Stimulated activated CD4-positive, alpha-beta T cell treated with anti-CD3 and anti-CD28 coated beads, Interleukin-15, amount 100 ng/mL, for 48 hours (primary cell): ENCODE data around the gene RTN1.

Experiments
- DNase-seq, 2 donors: peaks; one replicate each; pipeline ENCODE4 v3.0.0-alpha.2; 2020; ENCODE audit warnings: low read depth in 2 of 2

RTN1 gene, protein sequence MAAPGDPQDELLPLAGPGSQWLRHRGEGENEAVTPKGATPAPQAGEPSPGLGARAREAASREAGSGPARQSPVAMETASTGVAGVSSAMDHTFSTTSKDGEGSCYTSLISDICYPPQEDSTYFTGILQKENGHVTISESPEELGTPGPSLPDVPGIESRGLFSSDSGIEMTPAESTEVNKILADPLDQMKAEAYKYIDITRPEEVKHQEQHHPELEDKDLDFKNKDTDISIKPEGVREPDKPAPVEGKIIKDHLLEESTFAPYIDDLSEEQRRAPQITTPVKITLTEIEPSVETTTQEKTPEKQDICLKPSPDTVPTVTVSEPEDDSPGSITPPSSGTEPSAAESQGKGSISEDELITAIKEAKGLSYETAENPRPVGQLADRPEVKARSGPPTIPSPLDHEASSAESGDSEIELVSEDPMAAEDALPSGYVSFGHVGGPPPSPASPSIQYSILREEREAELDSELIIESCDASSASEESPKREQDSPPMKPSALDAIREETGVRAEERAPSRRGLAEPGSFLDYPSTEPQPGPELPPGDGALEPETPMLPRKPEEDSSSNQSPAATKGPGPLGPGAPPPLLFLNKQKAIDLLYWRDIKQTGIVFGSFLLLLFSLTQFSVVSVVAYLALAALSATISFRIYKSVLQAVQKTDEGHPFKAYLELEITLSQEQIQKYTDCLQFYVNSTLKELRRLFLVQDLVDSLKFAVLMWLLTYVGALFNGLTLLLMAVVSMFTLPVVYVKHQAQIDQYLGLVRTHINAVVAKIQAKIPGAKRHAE

DNA sequence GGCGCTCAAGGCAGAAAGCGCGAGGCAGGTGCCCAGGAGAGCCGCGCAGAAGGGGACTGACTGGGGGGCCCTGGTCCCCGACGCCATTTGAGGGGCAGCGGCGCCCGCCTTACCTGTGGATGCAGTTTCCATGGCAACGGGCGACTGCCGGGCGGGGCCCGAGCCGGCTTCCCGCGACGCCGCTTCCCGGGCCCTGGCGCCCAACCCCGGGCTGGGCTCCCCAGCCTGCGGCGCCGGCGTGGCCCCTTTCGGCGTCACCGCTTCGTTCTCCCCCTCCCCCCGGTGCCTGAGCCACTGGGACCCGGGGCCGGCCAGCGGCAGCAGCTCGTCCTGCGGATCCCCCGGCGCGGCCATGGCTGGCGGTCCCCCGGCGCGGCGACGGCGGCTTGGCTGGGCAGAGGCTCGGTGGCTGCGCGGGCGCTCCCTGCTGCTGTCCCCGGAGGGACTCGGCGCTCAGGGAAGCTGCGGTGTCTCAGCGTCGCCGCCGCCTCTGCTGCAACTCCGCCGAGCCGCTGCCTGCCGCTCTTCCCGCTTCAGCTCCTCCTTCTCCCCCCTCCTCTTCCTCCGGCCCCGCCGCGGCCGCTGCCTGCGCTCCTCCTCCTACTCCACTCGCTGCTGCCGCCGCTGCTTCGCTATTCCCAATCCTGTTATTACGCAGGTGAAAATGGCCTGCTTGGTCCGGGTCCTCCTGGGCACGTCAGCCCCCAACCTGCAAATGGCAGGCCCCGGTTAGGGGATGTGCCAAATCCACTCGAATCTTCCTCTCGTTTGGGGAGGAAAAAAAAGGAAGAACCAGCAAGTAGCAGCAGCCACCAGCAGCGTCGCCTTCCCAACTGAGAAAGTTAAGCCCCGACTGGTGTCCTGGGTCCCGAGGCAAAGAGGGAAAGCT lies at the start of gene RTN1:
RTN1 (minus strand) TSS at position 500 of the 889 bp plus-strand sequence; CDS start at position 354, 146 bp downstream.
- DNase-seq, result no peak

DNA sequence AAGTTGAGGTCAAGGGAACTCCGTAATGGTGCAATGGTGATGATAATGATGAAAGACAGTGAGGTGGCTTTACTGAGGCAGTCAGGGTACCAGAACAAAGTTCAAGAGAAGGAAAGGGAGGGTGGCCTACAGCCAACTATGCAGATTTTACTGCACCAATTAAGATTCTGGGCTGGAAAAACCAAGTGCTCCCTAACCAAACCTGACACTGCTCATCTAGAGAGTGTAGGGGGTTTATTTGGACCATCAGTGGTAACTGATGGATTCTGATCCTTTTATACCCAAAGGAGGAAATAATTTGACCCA lies 49.8 kb upstream of the RTN1 start:
- no peak for DNase-seq

DNA sequence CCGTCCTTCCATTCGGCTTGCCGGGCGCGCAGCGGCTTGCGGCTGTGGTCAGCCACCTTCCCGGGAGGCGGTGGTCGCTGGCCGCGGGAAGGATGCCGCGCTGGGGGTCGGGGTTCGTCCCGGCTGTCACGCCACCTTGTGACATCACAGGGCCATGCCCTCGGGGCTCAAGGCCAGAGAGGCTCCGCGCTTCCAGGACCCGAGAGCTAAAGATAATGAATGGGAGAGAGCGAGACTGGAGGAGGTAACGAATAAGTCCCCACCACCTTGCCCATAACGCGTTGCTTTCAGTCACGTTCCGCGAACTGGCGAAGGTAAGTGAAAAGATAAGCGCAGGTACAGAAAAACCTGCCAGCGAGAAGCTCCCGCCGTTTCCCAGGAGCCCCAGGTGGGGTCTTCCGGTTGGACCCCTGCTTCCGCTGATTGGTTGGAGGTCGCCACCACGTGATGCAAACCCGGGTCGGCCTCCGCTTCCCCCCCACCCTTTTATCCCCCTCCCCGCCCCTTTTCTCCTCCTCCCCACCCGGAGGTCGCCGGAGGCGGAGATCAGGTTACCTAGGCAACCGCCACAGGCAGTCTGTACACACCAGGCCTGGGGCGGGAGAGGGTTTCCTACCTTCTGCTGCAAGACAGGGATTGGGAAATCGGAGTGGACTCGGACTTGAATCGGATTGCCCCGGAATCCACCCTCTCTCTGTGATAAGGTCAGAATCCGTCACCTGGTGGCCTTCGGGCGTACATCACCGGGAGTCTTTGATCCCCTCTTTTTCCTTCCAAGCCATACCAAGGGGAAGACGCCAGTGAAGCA lies 49.2 kb upstream of the RTN1 start, which contains the start of gene LRRC9:
LRRC9 (plus strand) TSS at position 575 of the 808 bp plus-strand sequence.
- DNase-seq, result no peak

DNA sequence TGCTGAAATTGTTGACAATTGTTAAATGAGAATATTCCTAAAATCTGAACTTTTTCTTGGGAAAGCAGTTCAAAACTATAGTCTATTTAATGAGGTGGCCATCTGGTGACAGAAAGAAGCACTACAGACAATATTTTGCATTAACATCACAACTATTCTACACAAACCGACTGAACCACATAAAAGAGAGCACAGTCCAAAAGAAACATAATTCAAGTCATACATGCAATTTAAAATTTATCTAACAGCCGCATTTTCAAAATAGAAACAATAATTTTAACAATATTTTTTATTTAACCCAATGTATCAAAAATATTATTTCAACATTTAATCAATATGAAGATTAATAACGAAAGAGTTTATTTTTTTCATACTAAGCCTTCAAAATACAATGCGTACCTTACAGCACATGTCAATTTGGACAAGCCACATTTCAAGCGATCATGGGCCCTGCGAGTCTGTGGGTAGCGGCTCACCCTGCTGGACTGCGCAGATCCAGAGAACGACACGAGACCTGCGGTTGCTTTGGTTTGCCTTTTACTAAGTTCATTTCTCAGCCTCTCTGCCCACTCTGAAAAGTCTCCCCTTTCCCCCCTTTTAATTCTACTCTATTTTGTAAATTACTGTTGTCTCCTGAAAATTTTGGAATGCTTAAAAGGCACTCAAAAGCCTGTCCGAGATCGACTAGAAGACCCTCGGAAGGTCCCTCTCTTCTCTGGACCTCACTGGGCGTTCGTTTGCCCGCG lies 48.4 kb upstream of the RTN1 start:
- no peak for DNase-seq

DNA sequence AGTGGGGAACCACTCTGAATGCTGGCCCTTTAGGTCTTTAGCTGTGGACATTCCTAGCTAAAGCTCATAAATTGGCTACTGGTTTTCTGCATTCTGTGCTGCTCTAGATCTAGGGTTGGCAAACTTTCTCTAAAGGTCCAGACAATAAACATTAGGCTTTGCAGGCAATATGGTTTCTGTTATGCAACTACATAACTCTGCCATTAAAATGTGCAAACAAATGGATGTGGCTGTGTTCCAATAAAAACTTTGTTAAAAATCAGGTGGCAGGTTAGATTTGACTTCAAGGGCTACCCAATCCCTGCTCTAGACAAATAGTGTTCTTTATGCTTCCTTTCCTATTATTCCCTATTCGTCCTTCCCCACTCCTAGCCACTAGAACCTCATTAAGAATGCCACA lies 42.6 kb upstream of the RTN1 start:
- no peak for DNase-seq

DNA sequence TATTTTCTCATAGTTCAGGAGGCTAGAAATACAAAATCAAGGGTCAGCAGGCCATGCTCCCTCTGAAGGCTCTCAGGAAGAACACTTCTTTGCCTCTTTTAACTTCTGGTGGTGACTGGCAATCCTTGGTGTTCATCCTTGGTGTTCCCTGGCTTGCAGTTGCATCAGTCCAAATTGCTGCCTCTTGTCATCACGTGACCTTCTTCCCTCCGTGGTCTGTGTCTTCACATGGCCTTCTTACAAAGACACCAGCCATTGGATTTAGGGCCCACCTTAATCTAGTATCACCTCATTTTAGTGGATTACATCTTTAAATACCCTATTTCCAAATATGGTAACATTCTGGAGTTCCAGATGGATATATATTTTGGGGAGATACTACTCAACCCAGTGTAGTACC lies 41.9 kb upstream of the RTN1 start:
- DNase-seq, result no peak

DNA sequence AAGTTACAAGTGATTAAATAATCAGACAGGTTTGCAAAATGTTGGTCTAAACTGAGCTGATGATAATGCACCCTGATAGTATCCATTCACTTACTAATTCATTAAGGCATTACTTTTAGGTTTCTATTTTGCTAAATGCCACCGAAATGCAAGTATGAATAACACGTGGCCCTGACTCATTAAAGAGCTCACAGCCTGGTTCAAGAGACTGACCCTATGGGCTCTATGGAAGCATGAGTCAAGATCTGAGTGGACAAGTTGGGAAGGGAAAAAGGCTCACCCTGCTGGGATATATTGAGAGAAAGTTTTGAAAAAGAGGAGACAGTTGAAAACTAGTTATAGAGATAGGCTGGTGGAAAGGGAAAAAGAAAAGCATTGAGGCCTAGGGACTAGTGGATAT lies 34.6 kb upstream of the RTN1 start:
- DNase-seq, result no peak

DNA sequence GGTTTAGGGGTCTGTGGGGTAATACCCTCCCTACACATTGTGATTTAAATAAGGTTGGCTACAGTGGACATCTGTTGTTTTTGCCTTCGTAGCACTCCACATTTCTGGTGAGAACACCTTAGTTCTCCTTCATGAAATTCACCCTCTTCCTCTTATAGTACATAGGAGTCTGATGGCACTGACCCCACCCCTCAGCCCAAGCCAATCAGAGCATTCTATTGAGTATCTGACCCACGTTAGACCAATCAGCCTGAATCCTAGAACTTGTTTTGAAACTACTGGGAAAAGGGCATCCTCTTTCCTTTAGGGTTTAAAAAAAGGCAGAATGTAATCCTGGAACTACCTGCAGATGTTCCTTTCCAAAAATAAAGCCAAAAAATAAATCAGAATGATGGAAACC lies 33.6 kb upstream of the RTN1 start:
- no peak for DNase-seq

DNA sequence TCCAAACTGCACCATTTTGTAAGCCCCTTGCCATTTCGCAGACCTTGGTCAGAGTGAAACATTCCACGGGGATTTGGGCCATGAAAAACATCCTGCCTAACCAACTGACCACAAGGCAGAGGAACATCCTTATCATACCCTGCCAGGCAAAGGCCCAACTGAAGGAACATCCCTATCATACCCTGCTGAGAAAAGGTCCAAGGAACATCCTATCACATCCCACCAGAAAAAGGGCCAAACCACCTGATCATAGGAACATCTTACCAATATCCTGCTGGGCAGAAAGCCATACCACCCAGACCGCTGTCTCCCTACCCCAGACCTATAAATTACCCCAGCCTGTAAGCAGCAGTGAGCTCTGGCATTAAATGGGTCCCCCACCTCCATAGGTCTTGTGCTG lies 30.0 kb upstream of the RTN1 start:
- no peak for DNase-seq

DNA sequence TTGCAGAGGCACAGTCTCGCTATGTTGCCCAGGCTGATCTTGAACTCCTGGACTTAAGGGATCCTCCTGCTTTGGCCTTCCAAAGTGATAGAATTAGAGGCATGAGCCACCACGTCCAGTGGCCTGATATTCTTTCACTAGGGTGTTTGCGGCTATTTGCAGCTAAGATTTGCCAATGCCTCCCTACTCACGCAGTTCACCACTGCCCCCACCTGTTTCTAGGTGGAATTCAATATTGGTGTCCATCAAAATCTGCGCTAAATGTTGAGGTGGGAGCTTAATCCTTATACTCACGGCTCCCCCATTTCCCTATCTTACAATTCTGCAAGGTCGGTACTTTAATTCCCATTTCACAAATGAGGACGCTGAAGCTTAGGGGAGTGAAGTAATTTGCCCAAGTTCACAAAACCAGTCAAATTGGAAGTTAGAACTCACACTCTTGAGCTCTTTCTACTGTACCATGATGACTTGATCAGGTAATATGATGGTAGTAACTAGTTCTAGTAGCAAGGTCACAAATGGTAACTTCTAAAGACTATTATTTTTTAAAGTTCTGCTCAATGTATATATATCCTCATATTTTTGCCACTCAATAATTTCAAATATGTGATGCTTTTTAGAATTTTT lies 27.3 kb upstream of the RTN1 start:
- no peak for DNase-seq

DNA sequence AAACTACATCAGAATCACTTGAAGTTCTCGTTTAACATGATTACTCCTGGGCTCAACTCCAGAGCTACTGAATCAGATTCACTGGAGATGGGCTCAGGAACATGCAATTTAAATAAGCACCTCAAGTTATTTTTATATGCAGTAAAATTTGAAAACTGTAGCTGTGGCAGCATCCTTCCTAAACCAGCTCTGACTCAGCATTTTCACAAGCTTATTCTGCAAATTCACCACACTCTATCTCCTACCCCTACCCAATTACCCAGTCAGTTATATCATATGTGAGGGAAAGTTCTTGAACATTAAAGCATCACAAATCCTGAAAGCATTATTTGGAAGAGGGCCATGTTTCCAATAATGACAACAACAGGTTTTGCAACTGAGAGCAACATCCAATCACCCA lies 25.1 kb upstream of the RTN1 start:
- no peak for DNase-seq

DNA sequence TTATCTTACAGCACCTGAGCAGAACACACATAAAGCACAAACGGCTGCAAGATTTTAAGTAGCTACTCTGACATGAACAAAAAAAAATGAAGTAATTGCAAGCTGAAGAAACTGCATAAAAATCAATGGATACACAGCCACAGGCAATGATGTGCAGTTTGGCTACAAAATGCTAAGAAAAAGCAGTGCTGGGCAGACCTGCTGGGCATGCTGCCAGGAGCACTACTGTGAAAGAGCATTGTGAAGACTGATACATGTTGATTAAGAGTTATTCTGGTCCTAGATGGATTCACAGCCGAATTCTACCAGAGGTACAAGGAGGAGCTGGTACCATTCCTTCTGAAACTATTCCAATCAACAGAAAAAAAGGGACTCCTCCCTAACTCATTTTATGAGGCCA lies 20.1 kb upstream of the RTN1 start:
- no peak for DNase-seq

DNA sequence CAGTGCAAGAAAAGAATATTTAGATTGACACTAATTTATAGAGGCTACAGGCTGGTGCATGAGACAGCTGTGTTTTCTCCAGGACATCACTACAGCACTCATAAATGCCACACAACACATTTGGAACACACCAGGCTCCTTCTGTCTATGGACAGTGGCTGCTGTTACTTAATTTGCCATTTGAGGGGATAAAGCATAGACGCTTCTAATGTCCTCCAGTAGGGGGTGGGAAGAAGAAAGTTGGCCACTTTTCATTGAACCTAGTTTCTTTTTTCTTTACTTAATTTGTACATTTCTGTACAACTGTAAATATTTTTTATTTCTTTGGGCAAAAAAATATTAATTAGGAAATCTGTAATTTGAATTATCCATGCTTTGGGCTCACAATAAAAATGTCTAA lies 12.4 kb upstream of the RTN1 start:
- DNase-seq, result no peak

DNA sequence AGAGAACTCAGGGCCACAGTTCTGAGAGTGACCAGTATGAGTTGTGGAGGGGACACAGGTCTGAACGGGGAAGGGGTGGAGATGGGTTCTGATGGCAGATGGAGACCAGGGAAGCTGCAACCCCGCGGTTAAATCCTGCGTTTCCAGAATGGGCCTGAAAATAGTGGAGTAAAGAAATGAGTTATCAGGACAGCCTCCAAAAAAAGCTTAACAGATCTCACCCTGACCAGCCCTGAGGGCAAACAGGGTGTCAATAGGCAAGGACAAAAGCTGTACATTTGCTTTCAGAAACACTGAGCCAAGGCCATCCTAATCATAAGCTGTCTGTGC lies 555 bp upstream of the RTN1 start:
- DNase-seq, result no peak

DNA sequence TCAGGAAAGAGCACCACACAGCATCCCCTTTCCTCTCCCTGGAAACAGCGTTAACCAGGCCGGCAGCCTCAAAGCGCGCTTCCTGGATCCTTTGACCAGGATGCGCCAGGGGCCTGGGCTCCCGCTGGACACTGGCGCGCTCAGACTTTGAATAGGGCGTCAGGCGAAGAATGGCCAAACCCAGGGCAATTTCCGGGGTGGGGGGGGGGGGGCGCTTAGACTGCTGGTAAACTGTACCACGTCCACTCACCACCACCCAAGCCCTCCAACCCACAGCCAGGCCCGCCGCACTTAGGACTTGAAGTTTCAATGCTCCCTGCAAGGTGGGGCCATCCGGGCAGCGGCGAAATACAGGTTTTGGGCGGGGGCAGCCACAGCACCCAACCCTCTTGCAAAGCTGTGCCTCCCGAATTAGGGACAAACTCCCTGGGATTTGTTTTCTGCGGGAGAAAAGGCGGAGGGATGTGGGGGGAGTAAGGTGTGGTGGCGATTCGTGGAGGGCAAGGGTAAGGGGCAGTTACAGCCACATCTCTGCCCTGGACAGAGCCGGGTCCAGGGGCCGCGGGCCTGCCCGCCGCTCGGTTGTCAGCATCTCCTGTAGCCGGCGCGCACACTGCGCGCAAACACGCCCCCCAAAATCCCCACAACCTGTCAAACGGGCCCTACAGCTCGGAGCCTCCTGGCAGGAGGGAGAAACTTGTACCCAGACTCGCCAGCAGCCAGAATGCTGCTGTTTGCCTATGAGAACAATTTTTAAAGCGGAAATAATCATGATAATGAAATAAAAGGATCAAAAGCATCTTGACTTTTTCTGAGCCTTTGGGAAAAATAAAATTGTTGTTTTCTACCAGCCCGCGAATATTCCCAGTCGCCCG lies 958 bp downstream of the RTN1 start:
- DNase-seq, result no peak

DNA sequence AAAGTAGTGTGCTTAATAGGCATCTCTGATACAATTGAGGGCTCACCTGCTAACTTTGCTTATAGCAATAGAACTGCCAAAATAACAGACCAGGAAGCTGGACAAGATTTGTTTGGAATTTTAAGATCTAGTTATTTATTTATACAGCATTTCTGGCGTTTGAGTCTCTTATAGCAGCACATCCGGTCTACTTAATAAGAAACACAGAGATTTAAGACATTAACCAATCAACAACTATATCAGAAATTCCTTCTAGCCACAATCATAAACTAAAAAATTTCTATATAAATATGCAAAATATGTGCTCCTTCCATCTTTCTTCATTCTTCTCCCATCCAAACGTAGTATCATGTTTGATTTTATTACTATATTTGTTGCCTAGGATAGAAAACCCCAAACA lies 2.6 kb downstream of the RTN1 start:
- DNase-seq, result no peak

DNA sequence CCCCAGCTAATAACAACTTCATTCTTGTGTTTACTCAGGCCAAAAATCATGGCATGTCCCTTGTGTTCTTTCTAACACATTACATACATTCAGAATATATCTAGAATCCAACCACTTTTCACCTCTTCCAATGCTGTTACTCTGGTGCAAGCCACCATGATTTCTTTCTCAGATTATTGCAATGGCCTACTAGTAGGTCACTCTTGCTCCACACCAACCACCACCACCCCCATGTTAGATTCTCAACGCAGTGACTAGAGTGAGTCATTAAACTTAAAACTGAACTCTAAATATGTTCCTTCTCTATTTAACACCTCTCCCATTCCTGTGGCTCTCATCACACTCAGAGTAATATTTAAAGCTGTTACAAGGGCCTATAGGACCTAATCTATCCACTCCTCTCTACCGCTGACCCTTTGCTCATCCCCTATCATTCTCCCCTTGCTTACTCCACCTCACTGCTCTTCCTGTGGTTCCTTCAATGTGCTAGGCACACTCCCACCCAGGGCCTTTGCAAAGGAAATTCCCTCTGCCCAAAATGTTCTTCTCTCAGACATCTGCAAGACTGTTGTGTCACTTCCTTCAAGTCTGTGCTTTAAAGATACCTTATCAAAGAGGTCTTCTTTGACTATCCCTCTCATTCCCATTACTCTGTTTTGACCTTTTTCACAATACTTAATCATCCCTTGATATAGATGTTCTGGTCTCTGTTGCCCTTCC lies 6.6 kb downstream of the RTN1 start:
- no peak for DNase-seq

DNA sequence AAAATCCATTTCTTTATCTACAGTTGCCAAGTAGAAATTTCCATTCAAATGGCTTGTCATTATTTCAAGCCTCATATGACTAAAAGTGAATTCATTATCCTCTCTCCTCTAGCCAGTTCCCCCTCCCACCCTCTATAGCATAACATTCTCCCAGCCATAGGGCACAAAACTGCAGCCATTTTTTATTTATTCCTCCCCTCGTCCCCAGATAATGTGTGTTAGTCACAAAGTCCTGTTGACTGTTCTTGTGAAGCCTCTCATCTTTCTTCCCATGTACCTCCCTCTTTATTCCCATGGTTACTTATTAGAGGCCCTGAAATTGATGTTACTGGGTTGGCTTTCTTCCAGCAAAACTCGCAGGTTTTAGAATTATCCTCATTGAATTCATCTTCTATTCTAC lies 13.2 kb downstream of the RTN1 start:
- DNase-seq, result no peak

DNA sequence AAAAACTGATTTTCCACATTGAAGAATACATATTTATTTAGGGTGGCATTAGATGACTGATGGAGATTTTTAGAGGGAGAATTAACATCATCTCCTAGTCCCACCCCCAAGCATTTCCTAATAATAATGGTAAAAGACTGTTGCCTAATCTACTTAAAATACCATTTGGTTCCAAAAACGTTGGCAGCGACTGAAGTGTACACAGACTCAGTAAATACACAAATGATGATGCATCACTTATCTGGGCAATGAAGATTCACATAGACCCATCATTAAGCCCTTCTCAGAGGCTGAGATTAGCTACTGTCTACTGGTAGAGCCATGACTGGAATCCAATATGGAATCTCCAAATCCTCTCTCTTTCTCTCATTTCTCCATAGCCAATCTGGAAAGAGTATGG lies 18.2 kb downstream of the RTN1 start:
- no peak for DNase-seq
